Fibroblast of lung (primary cell): ENCODE measurements around the gene TBC1D5. TPM values are rescaled to one million over a fixed set of nuclear protein-coding genes. Genes with fewer than 3 reads are reported as not detected.

Experiments used
- DNase-seq, 2 donors: peaks; one replicate each; pipeline versions ENCODE4 v3.0.0 to v3.0.0-alpha.2; 2010; ENCODE audit warnings: low read depth in 2 of 2
- H2AFZ ChIP-seq: 2 replicates; pipeline ENCODE4 v1.5.1; 2012; ENCODE audit warnings: low read length, control low read depth, inconsistent platforms
- H3K27ac ChIP-seq: 2 replicates; pipeline ENCODE4 v1.5.1; 2011; ENCODE audit warnings: low read length, control low read depth; ENCODE audit not compliant: insufficient read depth
- H3K27me3 ChIP-seq: 2 replicates; pipeline ENCODE4 v1.5.1; 2011; ENCODE audit warnings: mild to moderate bottlenecking, low read length; ENCODE audit not compliant: control insufficient read depth, insufficient read depth
- H3K36me3 ChIP-seq: 2 replicates; pipeline ENCODE4 v1.5.1; 2011; ENCODE audit warnings: low read length; ENCODE audit not compliant: control insufficient read depth, insufficient read depth
- H3K4me1 ChIP-seq: 2 replicates; pipeline ENCODE4 v1.5.1; 2011; ENCODE audit warnings: low read length; ENCODE audit not compliant: control insufficient read depth, insufficient read depth; ENCODE audit errors: extremely low read depth
- H3K4me2 ChIP-seq: 2 replicates; pipeline ENCODE4 v1.5.1; 2011; ENCODE audit warnings: low read length, control low read depth; ENCODE audit not compliant: insufficient read depth; ENCODE audit errors: extremely low read depth
- H3K4me3 ChIP-seq, 4 experiments: fragments of 200-600 bp in 1 of 4; sonication (generic) in 1 of 4; replicated peaks in 1 of 4; 2 replicates each; pipeline ENCODE4 v1.5.1; 2011 to 2016; ENCODE audit warnings: low read length in 4 of 4, low read depth in 3 of 4, mild to moderate bottlenecking in 3 of 4, control low read depth in 2 of 4, inconsistent platforms in 1 of 4, mixed read lengths in 1 of 4; ENCODE audit not compliant: insufficient read depth in 1 of 4; ENCODE audit errors: control extremely low read depth in 1 of 4
- H3K79me2 ChIP-seq: 2 replicates; pipeline ENCODE4 v1.5.1; 2012; ENCODE audit warnings: mild to moderate bottlenecking, low read length, inconsistent platforms; ENCODE audit not compliant: control insufficient read depth, insufficient read depth
- H3K9ac ChIP-seq: 2 replicates; pipeline ENCODE4 v1.5.1; 2011; ENCODE audit warnings: mild to moderate bottlenecking, low read length, control low read depth; ENCODE audit not compliant: insufficient read depth
- H3K9me3 ChIP-seq: 2 replicates; pipeline ENCODE4 v1.5.1; 2012; ENCODE audit warnings: low read depth, low read length; ENCODE audit not compliant: control insufficient read depth, insufficient read depth
- H4K20me1 ChIP-seq: 2 replicates; pipeline ENCODE4 v1.5.1; 2011; ENCODE audit warnings: low read length; ENCODE audit not compliant: control insufficient read depth, insufficient read depth; ENCODE audit errors: extremely low read depth
- CTCF ChIP-seq, 2 donors: IDR thresholded peaks in 1 of 2; conservative IDR thresholded peaks in 1 of 2; 1 replicate in 1 of 2; 2 replicates in 1 of 2; pipeline ENCODE4 v1.5.1; 2011 to 2012; ENCODE audit warnings: low read length in 2 of 2, control low read depth in 1 of 2, inconsistent platforms in 1 of 2, low read depth in 1 of 2, mild to moderate bottlenecking in 1 of 2
- EZH2 ChIP-seq: IDR thresholded peaks from 2 replicates; pipeline ENCODE4 v1.5.1; 2012; ENCODE audit warnings: low read length, control low read depth, mild to moderate bottlenecking; ENCODE audit errors: missing control alignments
- polyA plus RNA-seq, 2 donors: library from polyadenylated mRNA; depleted of rRNA in 1 of 2; stranded (reverse) in 1 of 2; unstranded in 1 of 2; fragments of >200 nt; gene quantifications; 2 replicates each; pipeline ENCODE4 v1.2.1, GENCODE V29; 2011 to 2012; ENCODE audit warnings: missing spikeins in 1 of 2
- total RNA-seq: library from RNA; depleted of rRNA; stranded (reverse); fragments of >200 nt; gene quantifications from 2 replicates; pipeline ENCODE4 v1.2.1, GENCODE V29; 2014

The TBC1D5 gene
- total and polyA plus RNA-seq, 2 donors (not counting 1 experiment from before 2014, with no cell fraction given), result 43.6 to 129 TPM

DNA sequence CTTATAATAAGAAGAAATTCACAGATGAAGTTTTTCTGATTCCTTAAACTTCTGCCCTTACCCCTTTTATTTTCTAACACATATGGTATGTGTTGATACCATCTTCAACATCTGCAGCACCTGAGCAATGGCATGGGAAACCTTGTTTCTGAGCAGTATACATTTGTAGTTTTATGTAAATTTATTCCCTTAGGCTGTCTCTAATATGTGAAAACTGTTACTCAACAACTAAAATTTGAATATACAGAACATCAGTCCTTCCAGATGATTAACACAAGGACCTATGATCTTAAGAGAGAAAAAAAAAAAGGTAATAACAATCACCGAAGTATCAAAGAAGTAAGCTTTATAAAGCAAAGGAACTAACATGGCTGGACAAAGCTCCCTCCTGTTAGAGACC lies 190.5 kb downstream of the TBC1D5 start:
- Histone ChIP-seq H2AFZ (no peak overlapping the region), H3K4me2 (no peak overlapping the region), H4K20me1 (no peaks in the 10 kb centered on the region), H3K9ac (no peak overlapping the region), H3K9me3 (no peaks in the 10 kb centered on the region), H3K4me1 (no peaks in the 10 kb centered on the region), H3K36me3 (no peaks in the 10 kb centered on the region), H3K27ac (no peak overlapping the region), H3K4me3 (no peak overlapping the region), H3K79me2 (no peaks in the 10 kb centered on the region), H3K27me3 (no peaks in the 10 kb centered on the region)
- TF ChIP-seq CTCF (conservative IDR thresholded peaks at IDR 0.05 in 1 of 2, IDR thresholded peaks at IDR 0.05 in 1 of 2; ENCODE audit: low read depth in 1 of 2, low read length in 2 of 2) (no peak), EZH2 (no peak)
- no peak for DNase-seq

DNA sequence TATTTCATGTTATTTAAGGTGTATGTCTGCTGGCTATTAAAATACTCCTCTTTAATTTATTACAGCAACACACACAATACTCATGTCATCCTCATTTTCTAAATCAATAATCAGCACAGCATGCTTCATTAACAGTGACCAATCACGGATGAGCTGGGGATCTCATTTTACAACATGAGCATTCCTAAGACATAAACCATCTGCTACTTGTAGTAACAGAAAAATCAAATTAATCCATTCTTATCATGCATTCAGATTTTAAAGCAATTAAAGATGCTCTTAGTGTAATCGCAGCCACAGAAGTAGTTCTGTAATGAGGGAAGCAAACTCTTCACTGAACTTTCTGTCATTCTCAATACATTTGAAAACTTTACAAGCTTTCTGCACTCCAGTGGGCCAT lies 191.1 kb downstream of the TBC1D5 start:
- Histone ChIP-seq H3K27me3 (no peaks in the 10 kb centered on the region), H3K36me3 (no peaks in the 10 kb centered on the region), H4K20me1 (no peaks in the 10 kb centered on the region), H3K4me2 (no peak overlapping the region), H3K4me1 (no peaks in the 10 kb centered on the region), H3K9ac (no peak overlapping the region), H3K9me3 (no peaks in the 10 kb centered on the region), H2AFZ (no peak overlapping the region), H3K79me2 (no peaks in the 10 kb centered on the region), H3K27ac (no peak overlapping the region), H3K4me3 (no peak overlapping the region)
- TF ChIP-seq CTCF (conservative IDR thresholded peaks at IDR 0.05 in 1 of 2, IDR thresholded peaks at IDR 0.05 in 1 of 2; ENCODE audit: low read depth in 1 of 2, low read length in 2 of 2), result no peak
- no peak for TF ChIP-seq EZH2
- peak in 1 of 2 donors; percentile 9 for DNase-seq

DNA sequence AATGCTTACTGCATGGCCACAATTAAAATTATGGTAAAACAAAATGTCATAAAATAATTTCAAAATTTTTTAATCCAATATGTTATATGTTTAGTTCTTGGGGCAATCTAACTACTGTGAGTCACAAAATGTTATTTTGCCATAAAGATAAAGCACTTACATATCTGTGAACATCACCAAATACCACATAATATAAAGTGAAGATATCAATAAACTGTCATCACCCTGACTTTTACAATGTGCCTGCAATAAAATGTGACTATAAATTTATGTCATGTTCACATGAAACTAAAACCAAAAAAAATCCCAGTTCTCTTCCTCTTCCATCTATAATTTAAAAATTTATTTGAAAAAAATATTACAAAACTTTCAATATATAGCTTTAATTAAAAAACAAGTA lies 191.8 kb downstream of the TBC1D5 start:
- Histone ChIP-seq H3K9ac (no peak overlapping the region), H3K36me3 (no peaks in the 10 kb centered on the region), H3K79me2 (no peaks in the 10 kb centered on the region), H3K27ac (no peak overlapping the region), H3K4me3 (no peak overlapping the region), H3K9me3 (no peaks in the 10 kb centered on the region), H4K20me1 (no peaks in the 10 kb centered on the region), H2AFZ (no peak overlapping the region), H3K27me3 (no peaks in the 10 kb centered on the region), H3K4me2 (no peak overlapping the region), H3K4me1 (no peaks in the 10 kb centered on the region)
- no peak for DNase-seq
- TF ChIP-seq CTCF (conservative IDR thresholded peaks at IDR 0.05 in 1 of 2, IDR thresholded peaks at IDR 0.05 in 1 of 2; ENCODE audit: low read depth in 1 of 2, low read length in 2 of 2) (no peak), EZH2 (no peak)
